H54 (cell line): ENCODE data around the gene GPR162.

Experiments used
- DNase-seq: peaks from one replicate; pipeline ENCODE4 v3.0.0; 2011; ENCODE audit warnings: low spot score, mixed read lengths; ENCODE audit not compliant: insufficient read length
- FAIRE-seq: peaks from 3 replicates; lab custom pipeline; 2011; peaks lifted over from hg19 to GRCh38; lab: Jason Lieb, UNC
- POLR2A ChIP-seq: IDR thresholded peaks from 2 replicates; pipeline ENCODE4 v1.6.1; 2011; ENCODE audit warnings: low read depth, mild to moderate bottlenecking, low read length

GPR162 gene, protein sequence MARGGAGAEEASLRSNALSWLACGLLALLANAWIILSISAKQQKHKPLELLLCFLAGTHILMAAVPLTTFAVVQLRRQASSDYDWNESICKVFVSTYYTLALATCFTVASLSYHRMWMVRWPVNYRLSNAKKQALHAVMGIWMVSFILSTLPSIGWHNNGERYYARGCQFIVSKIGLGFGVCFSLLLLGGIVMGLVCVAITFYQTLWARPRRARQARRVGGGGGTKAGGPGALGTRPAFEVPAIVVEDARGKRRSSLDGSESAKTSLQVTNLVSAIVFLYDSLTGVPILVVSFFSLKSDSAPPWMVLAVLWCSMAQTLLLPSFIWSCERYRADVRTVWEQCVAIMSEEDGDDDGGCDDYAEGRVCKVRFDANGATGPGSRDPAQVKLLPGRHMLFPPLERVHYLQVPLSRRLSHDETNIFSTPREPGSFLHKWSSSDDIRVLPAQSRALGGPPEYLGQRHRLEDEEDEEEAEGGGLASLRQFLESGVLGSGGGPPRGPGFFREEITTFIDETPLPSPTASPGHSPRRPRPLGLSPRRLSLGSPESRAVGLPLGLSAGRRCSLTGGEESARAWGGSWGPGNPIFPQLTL

DNA sequence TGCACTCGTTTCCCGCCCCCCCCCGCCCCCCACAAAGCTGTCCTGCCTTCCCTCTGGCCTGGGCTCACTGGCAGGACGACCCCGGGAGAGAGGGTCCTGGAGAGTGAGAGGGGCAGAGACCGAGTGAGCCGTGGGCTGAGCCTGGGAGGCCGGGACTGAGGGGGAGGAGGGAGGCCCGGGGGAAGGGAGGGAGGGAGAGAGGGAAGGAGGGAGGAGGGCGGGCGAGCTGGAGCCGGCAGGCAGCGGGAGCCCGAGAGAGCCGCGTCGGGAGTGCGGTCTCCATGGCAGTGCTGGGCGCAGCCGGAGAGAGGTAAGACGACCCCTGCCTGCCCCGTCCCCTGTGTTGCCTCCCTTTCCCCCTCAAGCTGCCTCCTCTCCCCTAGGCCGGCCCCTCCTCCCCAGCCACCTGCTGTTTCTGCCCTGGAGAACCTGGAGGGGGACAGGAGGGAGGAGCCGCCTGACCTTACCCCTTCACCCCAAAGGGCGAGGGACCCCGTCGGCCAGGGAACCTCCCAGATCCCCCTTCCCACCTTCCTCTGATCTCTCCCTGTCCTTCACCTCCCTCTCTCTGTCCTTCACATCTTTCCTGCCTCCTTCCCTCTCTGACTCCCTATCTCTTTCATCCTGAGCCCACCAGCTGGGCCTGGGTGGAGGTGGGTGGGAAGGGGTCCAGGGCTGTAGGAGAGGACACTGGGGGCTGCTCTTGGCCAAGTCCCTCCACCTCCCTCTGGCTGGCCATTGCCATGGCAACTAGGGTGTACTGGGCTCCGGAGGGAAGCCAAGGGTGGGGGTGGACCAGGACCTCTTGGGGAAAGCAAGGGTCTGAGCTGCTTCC is at the start of gene GPR162:
GPR162 (plus strand) TSS at position 231 of the 835 bp plus-strand sequence. CDS start 2,078 bp downstream, outside the sequence.
- TF ChIP-seq POLR2A, result 0 out of 2 replicates have a peak, but pooled peaks have one; percentile 22
- FAIRE-seq, result no peak
- peak; percentile 75 for DNase-seq

DNA sequence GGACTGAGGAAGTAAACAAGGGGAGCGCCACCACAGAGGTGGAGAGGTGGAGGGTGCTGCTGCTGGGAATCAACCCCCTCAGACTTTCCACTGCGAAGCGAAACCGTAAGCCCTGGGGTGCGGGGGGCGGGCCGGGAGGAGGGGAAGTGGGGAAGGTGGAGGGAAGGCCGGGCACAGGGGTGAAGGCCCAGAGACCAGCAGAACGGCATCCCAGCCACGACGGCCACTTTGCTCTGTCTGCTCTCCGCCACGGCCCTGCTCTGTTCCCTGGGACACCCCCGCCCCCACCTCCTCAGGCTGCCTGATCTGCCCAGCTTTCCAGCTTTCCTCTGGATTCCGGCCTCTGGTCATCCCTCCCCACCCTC is 49.3 kb upstream of the GPR162 start, which contains the start of gene LAG3:
LAG3 (plus strand) TSS at position 190 of the 365 bp plus-strand sequence. CDS start 333 bp downstream, outside the sequence.
- DNase-seq (no peak), FAIRE-seq (no peak)
- TF ChIP-seq POLR2A, result no peak

DNA sequence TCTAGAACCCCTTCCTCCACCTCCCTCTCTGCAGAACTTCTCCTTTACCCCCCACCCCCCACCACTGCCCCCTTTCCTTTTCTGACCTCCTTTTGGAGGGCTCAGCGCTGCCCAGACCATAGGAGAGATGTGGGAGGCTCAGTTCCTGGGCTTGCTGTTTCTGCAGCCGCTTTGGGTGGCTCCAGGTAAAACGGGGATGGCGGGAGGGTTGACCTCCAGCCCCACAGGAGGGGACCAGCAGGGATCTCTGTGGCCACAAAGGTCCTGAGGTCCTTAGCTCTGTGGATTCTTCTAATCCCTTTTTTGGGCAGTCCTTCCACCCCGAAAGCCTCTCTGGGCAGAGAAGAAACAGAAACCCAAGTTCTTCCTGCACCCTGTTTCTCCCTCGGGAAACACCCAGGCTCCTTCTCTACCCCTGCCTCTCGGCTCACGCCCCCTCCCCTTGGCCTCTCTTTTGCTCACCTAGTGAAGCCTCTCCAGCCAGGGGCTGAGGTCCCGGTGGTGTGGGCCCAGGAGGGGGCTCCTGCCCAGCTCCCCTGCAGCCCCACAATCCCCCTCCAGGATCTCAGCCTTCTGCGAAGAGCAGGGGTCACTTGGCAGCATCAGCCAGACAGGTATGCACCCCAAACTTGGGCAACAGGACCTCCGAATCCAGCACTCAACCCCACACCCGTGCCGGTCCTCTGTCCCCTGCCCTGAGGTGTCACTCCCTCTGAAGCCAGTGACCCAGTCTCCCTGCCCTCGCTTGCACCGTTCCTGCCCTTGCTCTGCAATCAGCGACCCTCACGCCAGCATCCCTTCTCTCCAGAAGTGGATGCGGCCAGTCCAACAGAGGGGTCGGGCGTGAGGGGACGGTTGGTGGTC is 48.7 kb upstream of the GPR162 start:
- DNase-seq (no peak), FAIRE-seq (no peak)
- TF ChIP-seq POLR2A, result no peak

DNA sequence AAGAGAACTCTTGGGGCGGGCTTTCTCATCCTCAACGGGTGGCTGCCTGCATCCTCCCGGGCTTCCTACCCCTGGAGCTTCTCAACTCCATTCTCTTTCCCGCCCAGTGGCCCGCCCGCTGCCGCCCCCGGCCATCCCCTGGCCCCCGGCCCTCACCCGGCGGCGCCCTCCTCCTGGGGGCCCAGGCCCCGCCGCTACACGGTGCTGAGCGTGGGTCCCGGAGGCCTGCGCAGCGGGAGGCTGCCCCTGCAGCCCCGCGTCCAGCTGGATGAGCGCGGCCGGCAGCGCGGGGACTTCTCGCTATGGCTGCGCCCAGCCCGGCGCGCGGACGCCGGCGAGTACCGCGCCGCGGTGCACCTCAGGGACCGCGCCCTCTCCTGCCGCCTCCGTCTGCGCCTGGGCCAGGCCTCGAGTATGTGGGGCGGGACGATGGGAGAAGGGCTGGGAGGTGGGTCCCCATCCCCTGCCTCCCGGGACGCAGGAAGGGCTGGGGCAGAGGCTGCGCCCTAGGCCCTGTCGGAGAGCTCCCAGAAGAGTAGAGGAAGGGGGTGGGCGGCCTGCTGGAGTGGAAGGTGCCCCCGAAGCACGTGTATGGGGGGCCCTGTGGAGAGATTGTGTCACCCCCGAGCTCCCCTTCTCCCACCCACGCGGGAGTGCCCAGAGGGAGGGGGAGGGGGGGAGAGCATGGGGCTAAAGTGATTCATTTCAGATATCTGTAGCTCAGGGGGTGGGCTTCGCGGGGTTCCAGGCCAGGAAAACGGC is 47.9 kb upstream of the GPR162 start:
- DNase-seq (no peak), FAIRE-seq (no peak)
- TF ChIP-seq POLR2A, result no peak

DNA sequence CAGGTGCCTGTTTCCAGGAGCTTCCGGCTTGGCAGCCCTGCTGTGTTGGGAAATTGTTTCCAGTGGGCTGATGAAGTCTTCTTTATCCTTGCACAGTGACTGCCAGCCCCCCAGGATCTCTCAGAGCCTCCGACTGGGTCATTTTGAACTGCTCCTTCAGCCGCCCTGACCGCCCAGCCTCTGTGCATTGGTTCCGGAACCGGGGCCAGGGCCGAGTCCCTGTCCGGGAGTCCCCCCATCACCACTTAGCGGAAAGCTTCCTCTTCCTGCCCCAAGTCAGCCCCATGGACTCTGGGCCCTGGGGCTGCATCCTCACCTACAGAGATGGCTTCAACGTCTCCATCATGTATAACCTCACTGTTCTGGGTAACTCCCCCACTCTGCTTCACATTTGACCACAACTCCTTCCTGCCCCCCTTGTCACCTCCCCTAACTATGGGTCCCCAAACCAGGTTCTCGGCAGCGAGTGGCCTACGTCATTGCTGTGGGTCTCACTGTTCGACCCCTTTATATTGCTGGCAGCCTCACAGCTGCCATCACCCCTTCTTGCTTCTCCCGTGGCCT is 47.0 kb upstream of the GPR162 start:
- no peak for FAIRE-seq
- no peak for TF ChIP-seq POLR2A
- no peak for DNase-seq

DNA sequence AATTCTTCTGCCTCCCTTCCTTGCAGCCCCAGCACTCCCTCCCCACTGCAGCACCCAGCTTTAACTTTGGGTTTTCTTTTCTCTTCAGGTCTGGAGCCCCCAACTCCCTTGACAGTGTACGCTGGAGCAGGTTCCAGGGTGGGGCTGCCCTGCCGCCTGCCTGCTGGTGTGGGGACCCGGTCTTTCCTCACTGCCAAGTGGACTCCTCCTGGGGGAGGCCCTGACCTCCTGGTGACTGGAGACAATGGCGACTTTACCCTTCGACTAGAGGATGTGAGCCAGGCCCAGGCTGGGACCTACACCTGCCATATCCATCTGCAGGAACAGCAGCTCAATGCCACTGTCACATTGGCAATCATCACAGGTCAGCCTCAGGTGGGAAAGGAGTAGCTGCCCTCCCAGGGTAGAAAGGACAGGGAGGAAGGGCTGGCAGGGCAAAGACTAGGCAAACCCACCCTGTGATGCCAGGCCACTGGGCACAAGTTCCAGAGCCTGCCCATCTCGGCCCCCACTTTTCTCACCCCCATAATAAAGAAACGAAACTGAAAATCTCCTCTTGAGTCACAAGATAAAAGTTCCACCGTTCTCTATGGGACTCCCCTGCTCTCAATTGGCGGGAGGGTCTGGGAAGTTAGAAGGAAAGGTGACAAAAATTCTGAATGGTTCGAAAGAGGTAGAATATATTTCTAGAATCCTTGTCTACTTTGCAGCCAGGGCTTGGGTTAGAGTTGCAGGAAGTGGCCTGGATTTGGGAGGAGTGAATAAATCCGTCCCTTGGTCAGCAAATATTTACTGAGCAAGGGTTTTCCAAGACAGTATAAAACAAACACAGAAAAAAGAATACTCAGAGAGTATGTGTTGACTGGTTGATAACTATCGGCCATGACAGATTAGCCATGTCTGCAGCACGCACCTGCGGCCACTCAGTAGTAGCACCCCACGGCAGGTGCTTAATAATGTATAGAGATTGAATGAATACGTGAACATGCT is 46.1 kb upstream of the GPR162 start:
- DNase-seq (no peak), FAIRE-seq (no peak)
- no peak for TF ChIP-seq POLR2A

DNA sequence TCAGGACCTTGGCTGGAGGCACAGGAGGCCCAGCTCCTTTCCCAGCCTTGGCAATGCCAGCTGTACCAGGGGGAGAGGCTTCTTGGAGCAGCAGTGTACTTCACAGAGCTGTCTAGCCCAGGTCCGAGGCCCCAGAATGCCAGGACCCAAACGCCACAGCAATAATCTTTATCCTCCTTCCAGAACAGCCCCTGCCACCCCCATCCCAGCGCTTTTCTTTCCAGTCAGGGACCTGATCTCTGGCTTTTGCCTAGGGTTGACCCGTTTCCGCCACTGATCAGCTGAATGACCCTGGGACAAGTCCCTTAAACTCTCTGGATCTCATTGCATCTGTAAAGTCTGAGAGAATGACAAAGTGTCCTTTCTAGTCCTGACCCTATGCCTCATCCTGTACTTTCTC is 44.2 kb upstream of the GPR162 start:
- FAIRE-seq (no peak), DNase-seq (no peak)
- TF ChIP-seq POLR2A, result no peak

DNA sequence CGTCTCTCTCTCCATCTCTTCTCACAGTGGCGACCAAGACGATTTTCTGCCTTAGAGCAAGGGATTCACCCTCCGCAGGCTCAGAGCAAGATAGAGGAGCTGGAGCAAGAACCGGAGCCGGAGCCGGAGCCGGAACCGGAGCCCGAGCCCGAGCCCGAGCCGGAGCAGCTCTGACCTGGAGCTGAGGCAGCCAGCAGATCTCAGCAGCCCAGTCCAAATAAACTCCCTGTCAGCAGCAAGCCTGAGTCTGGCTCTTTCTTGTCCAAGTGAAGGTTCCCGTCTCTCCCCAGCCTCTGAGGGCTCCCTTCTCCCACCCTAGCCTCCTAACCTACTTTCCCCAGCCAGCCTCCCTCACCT is 43.4 kb upstream of the GPR162 start:
- no peak for FAIRE-seq

DNA sequence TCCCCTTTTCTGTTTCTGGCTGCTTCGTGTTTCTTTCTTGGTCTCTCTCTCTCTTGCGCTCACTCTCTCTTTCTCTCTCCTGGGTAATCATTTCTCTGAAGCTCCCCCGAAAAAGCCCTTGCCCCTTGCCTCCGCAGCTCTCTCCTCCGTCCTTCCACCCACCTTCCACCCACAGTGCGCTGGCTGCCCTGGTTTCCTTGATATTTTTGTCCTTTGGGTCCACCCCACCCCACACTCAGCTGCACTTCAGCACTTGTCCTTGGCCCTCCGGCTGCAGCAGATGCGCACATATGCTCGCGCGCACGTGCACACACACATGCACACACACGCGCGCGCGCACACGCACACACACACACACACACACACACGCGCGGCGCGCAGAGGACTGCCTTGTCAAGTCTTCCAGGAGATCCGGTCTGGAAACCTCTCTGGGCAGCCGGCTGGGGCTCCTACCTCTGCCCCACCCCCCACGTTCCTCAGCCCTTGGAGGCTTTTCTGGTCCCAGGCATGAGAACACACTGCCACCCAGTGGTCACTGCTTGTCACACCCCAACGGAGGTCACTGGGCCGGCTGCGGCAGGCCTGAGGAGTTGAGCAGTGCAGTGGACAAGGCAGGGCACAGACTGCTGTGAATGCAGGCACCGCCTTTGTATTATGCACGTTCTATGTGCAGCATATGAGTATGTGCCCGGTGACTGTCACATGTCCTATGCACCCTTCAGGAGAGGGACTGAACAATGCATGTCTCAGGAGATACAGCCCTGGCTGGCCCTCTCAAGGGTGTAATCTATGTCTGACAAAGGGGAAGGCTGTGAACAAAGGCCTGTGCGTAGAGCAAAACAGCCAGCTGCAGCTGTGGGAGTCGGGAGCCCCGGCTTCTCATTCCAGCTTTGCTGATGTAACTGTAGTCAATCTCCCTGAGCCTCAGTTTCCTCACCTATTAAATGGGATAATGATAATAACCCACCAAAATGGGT is 42.8 kb upstream of the GPR162 start:
- DNase-seq (peak; percentile 91), FAIRE-seq (peak; percentile 86)
- no peak for TF ChIP-seq POLR2A

More for the DNA sequence above, 43.4 kb upstream of the GPR162 start:
- no peak for TF ChIP-seq POLR2A
- DNase-seq, result no peak
